HG03095 (cell line): ENCODE results near the gene RASGRP2.

Experiments used
- ATAC-seq: cut with Tn5 transposase; IDR thresholded peaks from one replicate; pipeline ENCODE4 v1.9.1; 2021; ENCODE audit warnings: moderate library complexity; ENCODE audit not compliant: unreplicated experiment

Gene RASGRP2

GRCh38 chr11:64742087-64742888, 1.7 kb downstream of the RASGRP2 start:
- ATAC-seq = no peak

DNA sequence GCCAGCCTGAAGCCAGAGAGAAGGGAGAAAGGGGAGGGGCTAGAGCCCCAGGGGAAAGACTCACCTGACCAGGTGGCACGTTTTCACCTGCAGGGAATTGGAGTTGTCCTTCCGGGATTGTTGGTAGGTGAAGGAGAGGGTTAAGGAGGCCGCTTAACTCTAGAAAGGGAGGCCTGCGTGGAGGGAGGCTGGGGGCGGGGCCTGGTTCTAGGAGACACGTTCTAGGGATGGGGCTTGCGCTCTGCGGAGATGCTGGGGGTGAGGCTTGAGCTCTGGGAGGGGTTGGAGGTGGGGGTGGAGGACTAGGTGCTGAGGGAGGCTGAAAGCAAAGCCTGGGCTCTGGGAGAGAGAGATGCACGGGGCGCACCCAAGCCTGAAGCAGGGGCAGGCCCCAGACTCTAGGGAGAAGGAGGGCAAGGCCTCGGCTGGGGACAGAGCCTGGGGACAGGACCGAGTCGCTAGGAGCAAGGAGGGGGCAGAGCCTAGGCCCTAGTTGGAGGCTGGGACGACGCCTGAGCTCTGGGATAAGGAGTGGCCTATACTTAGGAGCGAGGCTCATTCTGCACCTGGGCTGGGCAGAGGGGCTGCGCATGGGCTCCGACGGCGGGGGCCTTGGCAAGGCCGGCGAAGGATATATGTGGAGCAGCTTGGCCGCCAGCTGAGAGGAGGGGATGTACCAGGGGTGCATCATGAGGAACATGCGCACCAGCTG, 2.4 kb downstream of the RASGRP2 start:
- no peak for ATAC-seq

- ATAC-seq = no peak
Measured at GRCh38 chr11:64739871-64740270, 4.1 kb downstream of the RASGRP2 start.

- ATAC-seq = no peak
Measured at GRCh38 chr11:64736654-64737053, 7.3 kb downstream of the RASGRP2 start.

GRCh38 chr11:64735725-64736259, 8.2 kb downstream of the RASGRP2 start:
- no peak for ATAC-seq

DNA sequence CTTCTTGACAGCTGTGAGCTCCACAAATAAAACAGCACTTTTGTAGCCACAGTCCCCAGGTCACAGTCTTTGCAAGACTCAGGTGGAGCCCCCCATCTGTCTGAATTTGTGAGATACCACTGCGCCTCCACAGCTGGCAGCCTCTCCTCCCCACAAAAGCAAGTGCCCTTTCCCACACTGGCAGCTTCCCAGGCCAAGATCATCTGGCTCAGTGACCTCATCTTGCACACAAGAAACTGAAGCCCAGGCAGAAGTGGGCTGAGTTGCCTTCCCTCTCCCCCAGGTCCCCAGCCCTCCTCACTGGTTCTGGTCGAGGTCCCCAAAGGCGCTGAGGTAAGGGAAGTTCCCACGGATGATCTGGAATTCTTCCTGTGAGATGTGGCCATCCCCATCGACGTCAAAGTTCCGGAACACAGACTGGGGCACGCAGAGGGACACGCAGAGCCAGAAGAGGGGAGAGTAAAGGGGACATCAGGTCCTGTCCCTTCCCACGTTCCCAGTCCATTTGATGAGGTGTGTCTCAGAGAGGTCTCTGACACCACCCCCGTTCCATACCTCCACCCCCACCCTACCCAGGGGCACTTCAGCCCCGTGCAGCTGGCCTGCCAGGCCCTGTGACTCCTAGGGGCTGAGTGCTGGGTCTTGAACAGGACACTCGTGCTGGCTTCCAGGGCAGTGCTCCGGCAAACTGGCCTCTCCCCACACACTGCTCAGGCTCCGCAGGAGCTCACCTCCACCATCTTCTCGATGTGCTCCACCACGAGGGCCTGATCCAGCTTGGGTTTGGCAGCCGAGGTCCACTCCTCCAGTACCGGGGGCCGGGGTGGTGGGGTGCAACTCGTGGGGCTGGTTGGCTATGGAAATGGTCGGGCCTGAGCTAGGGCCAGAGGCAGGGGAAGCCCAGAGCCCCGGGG, 8.9 kb downstream of the RASGRP2 start:
- no peak for ATAC-seq

DNA sequence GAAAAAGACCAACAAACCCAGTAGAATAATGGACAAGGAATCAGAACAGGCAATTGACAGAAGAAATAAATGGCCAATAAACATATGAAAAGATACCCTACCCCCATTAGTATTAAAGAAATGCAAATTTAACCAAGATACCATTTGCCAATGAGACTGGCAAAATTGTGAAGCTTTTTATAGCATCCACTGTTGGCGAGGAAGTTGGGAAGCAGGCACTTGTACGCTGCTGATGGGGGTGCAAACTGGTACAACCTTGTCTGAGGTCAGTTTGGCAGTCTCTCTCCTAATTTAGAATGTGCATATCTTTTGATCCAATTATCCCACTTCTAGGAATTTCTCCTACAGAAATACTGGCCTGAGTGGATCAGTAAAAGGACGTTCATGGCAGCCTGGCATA, 12.3 kb downstream of the RASGRP2 start:
- no peak for ATAC-seq

GRCh38 chr11:64729851-64730382, 14.0 kb downstream of the RASGRP2 start:
- ATAC-seq = no peak

- ATAC-seq = no peak
Measured at GRCh38 chr11:64728757-64729365, 15.1 kb downstream of the RASGRP2 start.

- no peak for ATAC-seq
Measured at GRCh38 chr11:64726867-64727530, 16.9 kb downstream of the RASGRP2 start.

DNA sequence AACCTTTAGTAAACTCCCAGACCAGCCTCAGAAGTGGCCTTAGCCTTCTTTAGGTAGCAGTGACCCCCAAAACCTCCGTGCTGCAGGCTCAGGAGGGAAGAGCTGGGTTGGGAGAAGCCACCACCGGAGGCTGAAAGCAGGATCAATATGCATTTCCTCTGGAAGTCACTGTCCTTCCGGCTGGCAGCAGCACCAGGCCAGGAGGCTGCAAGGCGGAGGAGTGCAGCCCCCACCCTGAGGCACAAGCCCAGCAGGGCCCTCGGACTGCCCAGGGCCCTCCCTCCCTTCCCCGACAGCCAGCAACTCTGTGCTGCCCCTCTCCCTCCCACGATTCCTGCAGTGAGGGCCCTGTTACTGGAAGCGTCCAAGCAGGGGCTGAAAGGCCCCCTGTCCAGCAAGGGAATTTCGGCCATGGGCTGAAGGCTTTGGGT, 17.7 kb downstream of the RASGRP2 start:
- ATAC-seq = no peak

DNA sequence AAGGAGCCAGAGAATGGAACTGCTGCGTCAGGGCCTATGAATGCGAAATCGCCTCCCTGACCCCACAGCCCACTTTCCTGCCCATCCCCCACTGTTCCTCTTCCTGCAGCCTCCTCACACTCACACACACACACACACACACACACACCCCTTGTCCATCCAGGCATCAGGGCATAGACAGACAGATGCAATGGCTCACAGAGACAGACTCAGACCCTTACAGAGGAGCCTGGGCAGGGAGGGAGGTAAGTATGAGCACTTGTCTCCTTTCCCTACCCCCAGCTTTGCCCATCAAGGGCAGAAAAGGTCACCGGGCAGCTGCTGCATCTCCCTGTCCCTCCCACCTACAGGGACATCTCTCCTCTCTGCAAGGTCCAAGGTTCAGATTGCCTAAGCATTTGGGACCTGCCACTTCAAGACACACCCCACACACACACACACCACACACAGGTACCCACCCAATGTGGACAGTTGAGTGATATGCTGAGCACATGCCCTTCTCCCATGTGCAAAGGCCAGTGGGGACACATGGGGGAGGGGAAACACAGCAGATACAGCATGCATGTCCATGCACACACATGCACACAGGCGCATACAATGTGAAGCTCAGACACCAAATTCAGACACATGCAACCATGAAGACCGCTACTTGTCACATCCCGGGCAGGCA, 18.9 kb downstream of the RASGRP2 start:
- ATAC-seq = no peak

- ATAC-seq = peak; percentile 2
Measured at GRCh38 chr11:64723907-64724862, 19.8 kb downstream of the RASGRP2 start.

DNA sequence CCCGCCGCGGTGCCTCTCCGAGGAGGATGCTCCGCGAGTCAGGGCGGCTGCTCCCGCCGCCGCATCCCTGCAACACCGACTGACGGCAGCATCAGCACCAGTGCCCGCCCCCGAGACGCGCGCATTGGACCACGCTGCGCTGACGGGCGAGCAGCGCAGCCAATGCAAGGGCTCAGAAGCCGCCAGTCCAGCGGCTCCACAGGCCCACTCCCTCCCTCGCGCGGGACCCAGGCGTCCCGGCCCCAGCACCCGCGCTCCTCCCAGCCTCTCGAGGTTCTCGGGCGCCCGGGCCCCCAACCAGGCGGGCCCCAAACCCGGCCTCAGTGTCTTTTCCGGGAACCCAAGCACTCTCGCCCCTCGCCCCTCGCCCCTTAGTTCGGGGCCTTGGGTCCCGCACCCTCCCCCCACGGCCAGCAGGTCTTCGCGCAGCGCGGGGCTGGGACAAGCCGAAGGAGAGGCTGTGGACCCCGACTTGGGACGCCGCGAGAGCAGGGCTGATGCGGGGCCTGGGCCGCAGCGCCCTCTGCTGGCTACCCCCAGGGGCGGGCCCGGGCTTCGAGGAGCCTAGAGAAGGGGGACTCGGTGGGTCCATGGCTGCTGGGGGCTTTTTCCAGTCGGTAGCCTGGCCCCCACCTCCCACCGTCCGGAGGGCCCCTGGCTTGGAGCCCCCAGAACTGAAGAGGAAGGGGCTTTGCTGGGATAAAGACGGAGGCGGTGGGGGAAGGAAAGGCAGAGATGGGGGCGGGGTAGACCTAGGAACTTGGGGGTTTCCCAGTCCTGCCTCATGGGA, 20.6 kb downstream of the RASGRP2 start, which contains the start of gene NRXN2:
Gene NRXN2, minus strand, starts transcription at position 81 of the 790 bp plus-strand sequence. CDS start 9,498 bp downstream, outside the sequence.
- ATAC-seq = peak; percentile 86

- no peak for ATAC-seq
Measured at GRCh38 chr11:64722141-64723065, 21.5 kb downstream of the RASGRP2 start.

GRCh38 chr11:64721359-64721699, 22.6 kb downstream of the RASGRP2 start:
- ATAC-seq = no peak
